Measurements from ENCODE around the gene KCTD21. TPM values are rescaled to one million over a fixed set of nuclear protein-coding genes. Genes with fewer than 3 reads are reported as not detected.

Gene KCTD21
- total RNA-seq, 4 donors from 2014 or later, result 6.6 to 20.4 (median 8.7) TPM

Small RNA genes within 50 kb of the gene (small RNA-seq; reads per million reads assigned to genes)
- gene RNU6-126P, result not detected

Other genes with a start within 250 kb of the KCTD21 start
- gene INTS4, start 194.0 kb downstream of the KCTD21 start, total RNA-seq, result 10 to 100 TPM; 32.2 to 49.2 (median 40.0) TPM
- gene KCTD14, start 165.3 kb downstream of the KCTD21 start, total RNA-seq, result 1 to 10 TPM; 2.5 to 6.0 (median 3.4) TPM
- gene THRSP, start 124.8 kb downstream of the KCTD21 start, total RNA-seq, result 10 to 100 TPM in 2 of 4 donors, 1 to 10 TPM in 2; 4.0 to 22.9 (median 8.7) TPM
- gene NDUFC2, start 108.8 kb downstream of the KCTD21 start, total RNA-seq, result 10 to 100 TPM; 49.6 to 88.3 (median 66.3) TPM
- 10 to 100 TPM; 24.9 to 43.5 (median 32.0) TPM for gene ALG8, start 49.0 kb downstream of the KCTD21 start, total RNA-seq
- gene USP35, start 293 bp upstream of the KCTD21 start, total RNA-seq, result 10 to 100 TPM; 10.9 to 23.1 (median 12.6) TPM
- gene GAB2, start 229.2 kb upstream of the KCTD21 start, total RNA-seq, result 10 to 100 TPM; 39.6 to 57.3 (median 46.6) TPM

Measured in tibial nerve (tissue), 4 donors.